ENCODE data around the gene AKNA. TPM values are rescaled to one million over a fixed set of nuclear protein-coding genes. Genes with fewer than 3 reads are reported as not detected.
A peak's percentile ranks its signal among the peaks of the same experiment; 100 is the strongest.

Gene AKNA
- total RNA-seq, 2 experiments from 2014 or later: 107 to 118 TPM

DNA sequence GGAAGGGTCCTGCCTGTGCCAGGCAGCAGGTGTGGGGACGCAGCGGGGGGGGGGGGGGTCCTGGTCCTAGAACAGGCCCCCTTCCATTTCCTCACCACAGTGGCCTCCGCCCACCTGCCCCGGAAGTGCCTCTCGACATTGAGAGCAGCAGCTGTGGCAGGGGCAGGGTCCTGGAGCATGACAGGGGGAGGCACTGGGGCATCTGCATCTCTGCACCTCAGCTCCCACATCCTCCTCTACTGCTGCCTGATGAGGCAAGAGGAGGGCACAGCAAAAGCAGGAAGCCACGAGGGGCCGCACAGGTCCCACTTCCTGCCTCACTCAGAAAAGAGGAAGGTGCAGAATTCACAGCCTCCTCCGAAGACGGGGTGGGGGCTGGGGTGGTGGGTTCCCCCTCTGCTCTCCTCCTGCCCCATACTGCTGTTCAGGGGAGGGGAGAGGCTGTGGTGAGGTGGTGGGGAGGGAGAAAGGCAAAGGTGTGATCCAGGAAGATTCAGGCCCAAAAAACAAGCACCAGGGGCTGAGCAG is 14.8 kb downstream of the AKNA start:
- intact Hi-C loops (cut with micrococcal nuclease): loop anchor here (1.0 to 10.0 kb wide), 6 partner anchors 10 to 858 kb away; no protein-coding TSS in a partner anchor
- Mint-ChIP-seq H3K36me3 (ENCODE audit: low read depth) (peaks cover 64% of the 10 kb centered on the region), H3K27ac (peak overlapping the region; percentile 95), H3K27me3 (ENCODE audit: low read depth) (no peaks in the 10 kb centered on the region), H3K4me3 (peak overlapping the region; percentile 67), H3K9me3 (no peaks in the 10 kb centered on the region), H3K4me1 (ENCODE audit: low read depth) (peaks cover 81% of the 10 kb centered on the region)
- CTCF ChIA-PET: interaction anchor here (0.9 to 2.4 kb wide), 7 partner anchors 9 to 20 kb away, joined by 3 to 11 read pairs (median 7); partner anchors contain the start of gene AKNA
- peak; percentile 93 for DNase-seq

DNA sequence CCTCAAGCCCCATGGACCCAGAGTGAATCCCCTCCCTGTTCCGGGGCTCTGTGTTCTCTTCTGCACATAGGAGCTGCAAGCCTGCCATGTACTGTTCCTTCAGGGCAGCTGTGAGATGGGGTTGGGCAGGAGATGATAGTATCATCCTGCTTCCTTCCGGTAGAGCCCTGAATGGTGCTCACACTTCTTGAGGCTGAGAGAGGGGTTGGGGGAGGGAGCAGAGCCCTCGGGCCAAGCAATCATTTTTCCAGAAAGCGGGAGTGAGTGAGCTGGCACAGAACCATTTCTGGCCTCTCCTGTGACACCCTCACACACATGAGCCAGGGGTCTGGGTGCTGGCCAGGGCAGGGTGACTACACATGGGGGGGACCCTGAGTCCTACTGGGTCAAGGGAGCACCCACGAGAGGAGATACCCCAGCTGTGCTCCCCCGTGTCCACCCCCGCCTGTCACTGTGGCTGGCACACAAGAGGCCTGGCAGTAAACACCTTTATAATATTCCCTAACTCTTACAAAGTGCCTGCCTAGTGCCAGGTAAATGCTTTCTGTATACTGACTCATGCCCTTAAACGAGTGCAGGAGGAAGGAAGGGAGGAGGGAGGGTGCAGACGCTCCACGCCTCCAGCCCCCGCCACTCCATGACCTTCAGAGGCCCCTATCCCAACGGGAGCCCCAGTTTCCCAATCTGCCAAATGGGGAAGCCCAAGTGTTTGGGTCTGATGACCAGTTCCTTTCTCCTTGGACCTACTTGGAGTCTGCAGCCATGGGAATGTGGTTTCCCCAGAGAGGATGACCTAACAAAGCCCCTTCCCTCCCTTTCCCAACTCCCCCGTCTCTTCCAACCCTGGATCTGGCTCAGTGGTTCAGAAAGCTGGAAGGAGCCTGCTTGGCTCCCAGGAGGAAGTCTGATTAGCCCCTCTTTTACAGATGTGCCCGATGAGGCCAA is 15.5 kb downstream of the AKNA start:
- Mint-ChIP-seq H3K9me3 (no peaks in the 10 kb centered on the region), H3K27me3 (ENCODE audit: low read depth) (no peaks in the 10 kb centered on the region), H3K27ac (peak overlapping the region; percentile 95), H3K36me3 (ENCODE audit: low read depth) (peaks cover 65% of the 10 kb centered on the region), H3K4me3 (peak overlapping the region; percentile 67), H3K4me1 (ENCODE audit: low read depth) (peaks cover 82% of the 10 kb centered on the region)
- CTCF ChIA-PET: interaction anchor here (1.0 to 2.4 kb wide), 11 partner anchors 9 to 33 kb away, joined by 3 to 14 read pairs (median 5); partner anchors contain the start of gene AKNA
- intact Hi-C loops (cut with micrococcal nuclease): loop anchor here (1.0 to 10.0 kb wide), 4 partner anchors 9 to 857 kb away; no protein-coding TSS in a partner anchor
- peak; percentile 71 for DNase-seq

DNA sequence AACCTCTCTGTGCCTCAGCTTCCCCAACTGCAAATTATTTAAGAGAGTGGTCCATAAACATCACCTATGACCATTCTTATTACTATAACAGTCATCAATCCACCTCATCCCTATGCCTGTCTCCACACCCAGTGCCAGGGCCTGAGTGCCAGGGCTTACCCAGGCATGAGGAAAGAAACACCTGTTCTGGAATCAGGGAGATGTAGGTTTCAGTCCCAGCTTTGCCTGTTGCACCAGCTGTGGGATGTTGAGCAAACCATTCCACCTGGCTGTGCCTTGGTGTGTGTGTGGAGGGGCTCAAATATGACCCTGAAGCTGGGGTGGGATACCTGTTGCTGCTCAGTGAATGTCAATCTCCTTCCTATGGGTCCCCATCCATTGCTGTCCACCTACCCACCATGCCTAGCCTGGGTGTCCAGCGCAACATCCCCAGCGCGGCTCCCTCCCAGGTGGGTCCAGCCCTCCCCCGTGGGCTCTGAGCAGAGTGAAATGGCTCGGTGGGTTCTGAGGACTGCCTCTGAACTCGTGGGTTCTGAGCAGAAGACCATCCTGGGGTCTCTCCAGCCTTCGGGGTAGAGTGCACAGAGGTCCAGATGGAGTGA is 16.3 kb downstream of the AKNA start:
- no peaks in the 10 kb centered on the region for H3K9me3 Mint-ChIP-seq
- H3K27ac Mint-ChIP-seq: peak overlapping the region; percentile 95
- intact Hi-C loops (cut with micrococcal nuclease): loop anchor here (5.0 to 10.0 kb wide), 2 partner anchors 34 to 857 kb away; no protein-coding TSS in a partner anchor
- no peaks in the 10 kb centered on the region for H3K27me3 Mint-ChIP-seq (ENCODE audit: low read depth)
- peak overlapping the region; percentile 67 for H3K4me3 Mint-ChIP-seq
- no peak for DNase-seq
- peaks cover 83% of the 10 kb centered on the region for H3K4me1 Mint-ChIP-seq (ENCODE audit: low read depth)
- H3K36me3 Mint-ChIP-seq (ENCODE audit: low read depth): peaks cover 66% of the 10 kb centered on the region
- CTCF ChIA-PET: interaction anchor here (1.0 to 2.4 kb wide), 8 partner anchors 10 to 34 kb away, joined by 3 to 14 read pairs (median 4); partner anchors contain the start of gene AKNA

GRCh38 chr9:114370968-114371320 is 16.8 kb downstream of the AKNA start:
- Mint-ChIP-seq H3K27ac (peak overlapping the region; percentile 95), H3K36me3 (ENCODE audit: low read depth) (peaks cover 69% of the 10 kb centered on the region), H3K4me1 (ENCODE audit: low read depth) (peaks cover 87% of the 10 kb centered on the region), H3K4me3 (no peak overlapping the region), H3K27me3 (ENCODE audit: low read depth) (no peaks in the 10 kb centered on the region), H3K9me3 (no peaks in the 10 kb centered on the region)
- DNase-seq: no peak
- intact Hi-C loops (cut with micrococcal nuclease): loop anchor here (5.0 to 10.0 kb wide), 2 partner anchors 34 to 856 kb away; no protein-coding TSS in a partner anchor
- CTCF ChIA-PET: interaction anchor here (1.0 to 2.4 kb wide), 6 partner anchors 10 to 35 kb away, joined by 3 to 14 read pairs (median 5); partner anchors contain the start of gene AKNA

DNA sequence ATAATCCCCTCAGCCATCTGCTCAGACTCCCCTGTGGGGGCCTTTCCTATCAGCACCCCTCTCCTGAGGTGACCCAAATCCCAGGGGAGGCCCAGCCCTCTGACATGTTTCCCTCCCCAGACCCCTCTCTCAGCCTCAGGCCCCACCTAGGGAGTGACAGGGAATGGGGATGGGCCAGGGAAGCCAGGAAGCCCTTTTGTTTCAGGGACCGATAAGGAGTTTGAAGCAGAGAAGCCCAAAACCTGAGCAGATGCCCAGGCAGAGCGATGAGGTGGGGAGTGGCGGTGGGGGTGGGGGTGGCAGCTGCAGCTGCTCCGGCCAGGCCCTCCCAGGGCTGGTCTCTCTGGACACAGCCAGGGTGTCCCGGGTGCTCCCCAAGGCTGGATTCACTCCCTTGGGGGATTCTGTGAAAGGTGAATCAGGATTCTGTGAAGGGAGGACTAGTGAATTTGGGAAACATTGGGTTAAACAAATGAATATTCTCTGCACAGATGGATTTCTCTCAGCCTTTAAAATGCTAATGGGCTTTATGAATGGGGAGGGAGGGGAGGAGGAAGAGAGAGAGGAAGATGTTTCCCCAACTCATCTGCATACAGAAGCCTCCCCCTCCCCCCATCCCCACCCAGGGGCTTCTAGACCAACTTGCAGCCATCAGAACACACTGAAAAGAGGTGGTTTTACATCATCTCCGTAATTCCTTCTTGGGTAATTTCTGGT is 17.4 kb downstream of the AKNA start:
- no peak for DNase-seq
- intact Hi-C loops (cut with micrococcal nuclease): loop anchor here (5.0 to 10.0 kb wide), 2 partner anchors 33 to 856 kb away; no protein-coding TSS in a partner anchor
- no peaks in the 10 kb centered on the region for H3K27me3 Mint-ChIP-seq (ENCODE audit: low read depth)
- H3K36me3 Mint-ChIP-seq (ENCODE audit: low read depth): peaks cover 69% of the 10 kb centered on the region
- H3K4me3 Mint-ChIP-seq: no peak overlapping the region
- no peaks in the 10 kb centered on the region for H3K9me3 Mint-ChIP-seq
- peaks cover 86% of the 10 kb centered on the region for H3K4me1 Mint-ChIP-seq (ENCODE audit: low read depth)
- peak overlapping the region; percentile 95 for H3K27ac Mint-ChIP-seq
- CTCF ChIA-PET: interaction anchor here (1.6 to 1.8 kb wide), 2 partner anchors 15 to 35 kb away, joined by 3 to 14 read pairs; no protein-coding TSS in a partner anchor

- Mint-ChIP-seq H3K27me3 (ENCODE audit: low read depth) (no peaks in the 10 kb centered on the region), H3K36me3 (ENCODE audit: low read depth) (peaks cover 70% of the 10 kb centered on the region), H3K9me3 (no peaks in the 10 kb centered on the region), H3K4me3 (no peak overlapping the region), H3K27ac (peak overlapping the region; percentile 13), H3K4me1 (ENCODE audit: low read depth) (peaks cover 86% of the 10 kb centered on the region)
- intact Hi-C loops (cut with micrococcal nuclease): loop anchor here (5.0 to 10.0 kb wide), 2 partner anchors 32 to 855 kb away; no protein-coding TSS in a partner anchor
- CTCF ChIA-PET: interaction anchor here (0.9 to 2.8 kb wide), 3 partner anchors 14 to 36 kb away, joined by 3 to 23 read pairs (median 4); no protein-coding TSS in a partner anchor
- no peak for DNase-seq
These were observed 18.3 kb downstream of the AKNA start for GRCh38 chr9:114369216-114370130.

GRCh38 chr9:114367772-114368569 is 19.8 kb downstream of the AKNA start:
- DNase-seq: no peak
- H3K36me3 Mint-ChIP-seq (ENCODE audit: low read depth): peaks cover 75% of the 10 kb centered on the region
- peaks cover 87% of the 10 kb centered on the region for H3K4me1 Mint-ChIP-seq (ENCODE audit: low read depth)
- intact Hi-C loops (cut with micrococcal nuclease): no loop called here
- no peak overlapping the region for H3K4me3 Mint-ChIP-seq
- H3K27ac Mint-ChIP-seq: peak overlapping the region; percentile 93
- CTCF ChIA-PET: interaction anchor here (0.9 to 2.8 kb wide), 5 partner anchors 12 to 38 kb away, joined by 3 to 23 read pairs (median 4); no protein-coding TSS in a partner anchor
- H3K27me3 Mint-ChIP-seq (ENCODE audit: low read depth): no peaks in the 10 kb centered on the region
- no peaks in the 10 kb centered on the region for H3K9me3 Mint-ChIP-seq

DNA sequence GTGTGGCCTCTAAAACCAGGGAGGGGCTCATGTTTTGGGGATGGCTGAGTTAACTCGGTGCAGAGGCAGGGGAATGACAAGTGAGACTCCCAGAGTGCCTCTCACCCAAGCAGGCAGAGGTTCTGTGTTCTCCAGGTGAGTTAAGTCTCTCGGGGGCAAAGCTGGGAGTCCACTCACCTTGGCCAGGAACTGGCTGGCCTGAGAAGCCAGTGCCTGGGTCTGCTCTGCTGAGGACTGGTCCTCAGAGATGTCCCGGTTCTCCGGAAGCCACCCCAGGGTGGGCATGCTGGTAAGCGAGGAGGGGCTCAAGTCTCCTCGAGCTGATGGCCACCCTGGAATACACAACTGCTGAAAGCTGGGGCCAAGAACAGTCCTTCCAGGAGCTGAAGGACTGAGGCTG is 20.4 kb downstream of the AKNA start:
- H3K27me3 Mint-ChIP-seq (ENCODE audit: low read depth): no peaks in the 10 kb centered on the region
- CTCF ChIA-PET: interaction anchor here (1.0 to 2.8 kb wide), 3 partner anchors 12 to 28 kb away, joined by 3 to 23 read pairs (median 5); no protein-coding TSS in a partner anchor
- peaks cover 74% of the 10 kb centered on the region for H3K36me3 Mint-ChIP-seq (ENCODE audit: low read depth)
- peaks cover 83% of the 10 kb centered on the region for H3K4me1 Mint-ChIP-seq (ENCODE audit: low read depth)
- no peak for DNase-seq
- intact Hi-C loops (cut with micrococcal nuclease): no loop called here
- peak overlapping the region; percentile 93 for H3K27ac Mint-ChIP-seq
- H3K4me3 Mint-ChIP-seq: no peak overlapping the region
- no peaks in the 10 kb centered on the region for H3K9me3 Mint-ChIP-seq

- peak overlapping the region; percentile 25 for H3K4me3 Mint-ChIP-seq
- CTCF ChIA-PET: interaction anchor here (1.2 to 2.8 kb wide), 3 partner anchors 18 to 29 kb away, joined by 3 to 23 read pairs (median 9); partner anchors contain the start of gene AKNA
- peaks cover 70% of the 10 kb centered on the region for H3K36me3 Mint-ChIP-seq (ENCODE audit: low read depth)
- H3K27ac Mint-ChIP-seq: peak overlapping the region; percentile 93
- no peaks in the 10 kb centered on the region for H3K9me3 Mint-ChIP-seq
- H3K4me1 Mint-ChIP-seq (ENCODE audit: low read depth): peaks cover 77% of the 10 kb centered on the region
- peak; percentile 70 for DNase-seq
- no peaks in the 10 kb centered on the region for H3K27me3 Mint-ChIP-seq (ENCODE audit: low read depth)
- intact Hi-C loops (cut with micrococcal nuclease): loop anchor here (1.0 kb wide), 2 partner anchors 17 to 19 kb away; no protein-coding TSS in a partner anchor
These were observed 21.3 kb downstream of the AKNA start for GRCh38 chr9:114366334-114367128.
